Colonic mucosa (tissue), 4 donors: Measurements from ENCODE around the gene RNASE11. TPM values are rescaled to one million over a fixed set of nuclear protein-coding genes. Genes with fewer than 3 reads are reported as not detected.
A peak's percentile ranks its signal among the peaks of the same experiment; 100 is the strongest.

Source experiments
- DNase-seq: peaks from one replicate; pipeline ENCODE4 v3.0.0-alpha.2; 2020
- H3K27ac ChIP-seq: fragments of 200-600 bp; one replicate; pipeline ENCODE4 v1.8.0; 2021
- H3K27me3 ChIP-seq: fragments of 200-600 bp; one replicate; pipeline ENCODE4 v1.8.0; 2021
- H3K36me3 ChIP-seq: fragments of 200-600 bp; one replicate; pipeline ENCODE4 v1.8.0; 2021
- H3K4me1 ChIP-seq: fragments of 200-600 bp; one replicate; pipeline ENCODE4 v1.8.0; 2021; ENCODE audit warnings: mild to moderate bottlenecking
- H3K4me3 ChIP-seq: fragments of 200-600 bp; one replicate; pipeline ENCODE4 v1.8.0; 2021
- H3K9ac ChIP-seq, 2 donors: one replicate each; pipeline ENCODE4 v1.7.0; 2013; ENCODE audit warnings: control low read depth in 2 of 2, low read depth in 2 of 2, low read length in 2 of 2
- H3K9me3 ChIP-seq: fragments of 200-600 bp; one replicate; pipeline ENCODE4 v1.8.0; 2021
- CTCF ChIP-seq: fragments of 200-600 bp; IDR thresholded peaks from one replicate; pipeline ENCODE4 v1.8.0; 2022; ENCODE audit warnings: antibody characterized with exemption, mild to moderate bottlenecking
- intact Hi-C: fragments of 100-400 bp; cut with DNase I; formaldehyde crosslinking; loops from one replicate; pipeline ENCODE4 v1.14.1; 2022
- total RNA-seq, 2 donors: library from RNA; stranded (reverse); fragmentation: NEBNext Ultra II Directional in 1 of 2; extraction: Animal tissue kit (Norgen Biotek cat#: 25700) in 1 of 2; gene quantifications; one replicate each; pipeline ENCODE4 v1.2.1, GENCODE V29; 2021
- donor health status: healthy.
- donor health status: DM: no; HTN: no; CAD: no.
- donor health status: DM: no; HTN: no; CAD: no.

RNASE11 gene
- not detected for total RNA-seq

- H3K36me3 ChIP-seq: no peaks in the 10 kb centered on the region
- no peaks in the 10 kb centered on the region for H3K27me3 ChIP-seq
- H3K27ac ChIP-seq: no peak within 1 kb of the TSS
- no peaks in the 10 kb centered on the region for H3K4me1 ChIP-seq
- TF ChIP-seq CTCF: no peak
- H3K9me3 ChIP-seq: no peaks in the 10 kb centered on the region
- DNase-seq: no peak
- intact Hi-C loops: no loop called here
- H3K9ac ChIP-seq: no peak within 1 kb of the TSS
- no peak within 1 kb of the TSS for H3K4me3 ChIP-seq
Observed at GRCh38 chr14:20587489-20588154, at the start of gene RNASE11. Gene RNASE11, minus strand, starts transcription at chr14:20588001.

- Histone ChIP-seq H3K36me3 (no peaks in the 10 kb centered on the region), H3K9me3 (no peaks in the 10 kb centered on the region), H3K27ac (no peak overlapping the region), H3K4me3 (peak overlapping the region; percentile 29), H3K9ac (peak overlapping the region in 1 of 2 donors; percentile 31), H3K27me3 (no peaks in the 10 kb centered on the region), H3K4me1 (peaks cover 4% of the 10 kb centered on the region)
- no peak for TF ChIP-seq CTCF
- peak; percentile 68 for DNase-seq
- intact Hi-C loops: no loop called here
Observed at GRCh38 chr14:20632831-20633691, 45.3 kb upstream of the RNASE11 start.

- H3K9ac ChIP-seq: peak overlapping the region; percentile 12 to 31
- H3K4me1 ChIP-seq: peaks cover 4% of the 10 kb centered on the region
- H3K36me3 ChIP-seq: no peaks in the 10 kb centered on the region
- peak overlapping the region; percentile 29 for H3K4me3 ChIP-seq
- intact Hi-C loops: no loop called here
- H3K27me3 ChIP-seq: no peaks in the 10 kb centered on the region
- no peak for TF ChIP-seq CTCF
- H3K9me3 ChIP-seq: no peaks in the 10 kb centered on the region
- H3K27ac ChIP-seq: no peak overlapping the region
- no peak for DNase-seq
Observed at GRCh38 chr14:20632448-20632830, 44.6 kb upstream of the RNASE11 start.

GRCh38 chr14:20631880-20632389 is 44.1 kb upstream of the RNASE11 start:
- Histone ChIP-seq H3K4me1 (peaks cover 4% of the 10 kb centered on the region), H3K36me3 (no peaks in the 10 kb centered on the region), H3K9ac (peak overlapping the region; percentile 12 to 27), H3K27ac (no peak overlapping the region), H3K4me3 (peak overlapping the region; percentile 29), H3K9me3 (no peaks in the 10 kb centered on the region), H3K27me3 (no peaks in the 10 kb centered on the region)
- intact Hi-C loops: no loop called here
- peak; percentile 88 for DNase-seq
- no peak for TF ChIP-seq CTCF

GRCh38 chr14:20631023-20631879 is 43.5 kb upstream of the RNASE11 start:
- peak overlapping the region; percentile 29 for H3K4me3 ChIP-seq
- no peaks in the 10 kb centered on the region for H3K27me3 ChIP-seq
- DNase-seq: peak; percentile 59
- no peaks in the 10 kb centered on the region for H3K9me3 ChIP-seq
- H3K36me3 ChIP-seq: no peaks in the 10 kb centered on the region
- intact Hi-C loops: no loop called here
- no peak overlapping the region for H3K27ac ChIP-seq
- H3K4me1 ChIP-seq: peaks cover 4% of the 10 kb centered on the region
- no peak for TF ChIP-seq CTCF
- peak overlapping the region; percentile 16 to 27 for H3K9ac ChIP-seq
